NCI-H1436 treated with DMSO at 0.1 percent for 48 hours (cell line): ENCODE measurements around the gene PLEKHM1.

Source experiments
- DNase-seq: peaks from one replicate; lab custom pipeline; 2025; lab: John Stamatoyannopoulos, UW

PLEKHM1 gene

DNA sequence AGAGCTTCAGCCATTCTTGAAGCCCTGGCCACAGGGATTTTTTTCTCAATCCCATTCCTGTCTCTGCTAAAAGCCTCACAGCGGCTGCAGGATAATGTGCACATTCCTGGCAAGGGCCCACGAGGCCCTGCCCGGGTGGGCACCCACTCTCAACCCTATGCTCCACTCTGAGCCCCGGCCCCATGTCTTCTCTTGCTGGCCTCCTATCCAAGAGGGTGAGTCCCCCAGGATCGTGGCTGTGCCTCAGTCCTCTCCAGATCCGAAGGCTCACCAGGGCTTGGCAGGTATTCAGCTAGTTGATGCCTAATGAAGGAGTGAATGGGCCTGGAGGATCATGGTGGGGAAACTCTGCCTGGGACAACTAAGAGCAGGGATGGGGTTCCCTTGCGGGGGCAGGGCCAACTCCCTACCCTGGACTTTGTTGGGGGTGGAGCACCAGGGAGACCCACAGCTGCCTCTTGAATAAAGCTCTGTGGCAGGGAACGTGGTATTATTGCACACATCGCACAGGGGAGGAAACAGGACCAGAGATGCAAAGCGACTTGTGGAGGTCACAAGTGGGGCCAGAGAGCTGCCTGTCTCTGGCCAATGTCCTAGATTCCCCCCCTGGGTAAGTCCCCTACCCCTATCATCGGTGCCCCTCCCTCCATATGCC is 63.2 kb downstream of the PLEKHM1 start:
- DNase-seq: no peak

DNA sequence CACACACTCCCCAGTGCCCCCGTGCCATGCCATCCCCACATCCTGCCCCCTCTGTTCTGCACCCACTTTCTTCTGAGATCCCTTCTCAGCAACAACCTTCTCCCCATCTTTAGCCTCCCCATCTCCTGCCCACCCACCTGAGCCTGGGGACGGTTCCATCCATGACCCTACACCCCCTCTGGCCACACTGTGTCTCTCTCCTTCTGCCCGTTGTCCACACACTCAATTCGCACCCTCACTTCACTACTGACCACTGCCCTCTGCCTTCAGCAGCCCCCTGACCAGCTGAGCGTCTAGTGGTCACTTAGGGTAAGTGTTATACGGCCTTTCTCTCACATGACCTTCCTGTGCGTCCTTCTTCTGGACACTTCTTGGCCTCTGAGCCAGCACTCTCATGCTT is 64.0 kb downstream of the PLEKHM1 start:
- no peak for DNase-seq

DNA sequence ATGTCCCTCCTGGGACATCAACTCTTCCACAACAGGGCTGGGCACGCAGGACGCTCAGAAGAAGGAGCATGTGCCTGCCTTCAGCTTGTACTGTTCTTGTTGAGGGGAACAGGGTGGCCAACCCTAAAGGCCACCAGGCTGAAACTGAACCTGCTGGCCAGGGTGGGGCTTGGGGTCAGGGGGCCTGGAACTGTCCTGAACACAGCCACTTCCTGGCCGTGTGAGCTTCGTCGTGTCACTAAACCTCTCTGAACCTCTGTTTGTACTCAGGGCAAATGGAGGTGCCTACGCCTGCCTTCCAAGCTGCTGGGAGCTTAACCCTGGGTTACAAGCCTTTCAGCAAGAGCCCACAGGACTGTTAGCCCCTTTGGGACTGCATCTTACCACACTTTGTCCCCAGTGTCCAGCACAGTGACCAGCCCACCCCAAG is 64.5 kb downstream of the PLEKHM1 start:
- DNase-seq: no peak

DNA sequence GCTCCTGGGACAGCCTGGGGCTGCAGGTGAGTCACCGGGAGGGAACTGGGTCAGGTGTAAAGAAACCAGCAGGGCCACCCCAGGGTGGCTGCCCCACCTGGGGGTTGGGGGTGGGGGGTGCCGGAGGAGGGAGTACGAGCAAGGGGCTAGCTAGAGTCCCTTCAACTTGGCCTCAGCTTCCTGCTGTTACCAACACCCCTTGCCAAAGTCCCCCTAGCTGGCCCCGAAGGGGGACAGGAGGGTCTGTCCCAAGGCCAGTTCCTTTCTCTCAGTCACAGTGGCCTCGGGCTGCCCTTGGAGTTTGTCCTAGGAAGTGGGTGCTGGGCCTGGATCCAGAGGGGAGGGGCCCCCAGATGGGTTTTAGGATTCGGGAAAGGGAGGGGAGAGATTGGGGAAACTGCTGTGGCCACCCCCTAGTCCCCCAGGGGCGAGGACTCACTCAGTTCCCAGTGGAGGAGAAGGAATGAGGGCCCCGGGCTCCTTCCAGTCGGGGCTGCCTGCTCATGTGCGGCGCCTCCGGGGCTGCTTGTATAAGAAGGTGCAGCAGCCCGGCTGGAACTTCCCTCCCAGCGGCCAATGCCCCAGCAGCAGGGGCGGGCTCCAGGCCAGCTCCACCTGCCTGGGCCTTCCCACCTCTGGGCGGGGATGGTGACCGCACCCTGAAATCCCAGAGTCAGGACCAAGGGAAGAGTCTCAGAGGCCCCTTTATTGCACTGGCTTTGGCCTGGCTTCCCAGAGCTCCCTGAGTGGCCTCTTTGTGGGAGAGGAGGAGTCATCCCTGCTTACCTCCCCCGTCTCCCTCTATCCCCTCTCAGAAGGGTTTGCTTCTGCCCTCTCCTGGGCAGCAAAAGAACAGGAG is 65.2 kb downstream of the PLEKHM1 start:
- peak; percentile 36 for DNase-seq

DNA sequence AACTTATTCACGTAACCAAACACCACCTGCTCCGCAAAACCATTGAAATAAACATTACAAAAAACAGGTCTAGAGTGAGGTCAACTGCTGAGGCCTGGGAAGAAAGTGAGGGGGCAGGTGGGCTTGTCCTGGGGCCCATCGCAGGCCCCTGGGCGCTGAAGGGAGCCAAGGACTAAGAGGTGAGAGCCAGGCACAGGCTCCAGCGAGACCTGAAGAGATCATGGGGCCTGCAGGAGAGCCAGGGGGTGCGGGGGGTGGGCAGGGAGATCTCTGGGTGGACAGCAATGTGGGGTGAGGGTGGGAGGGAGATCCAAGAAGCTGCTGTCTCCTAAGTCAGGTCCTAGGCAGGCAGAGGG is 65.8 kb downstream of the PLEKHM1 start:
- no peak for DNase-seq

DNA sequence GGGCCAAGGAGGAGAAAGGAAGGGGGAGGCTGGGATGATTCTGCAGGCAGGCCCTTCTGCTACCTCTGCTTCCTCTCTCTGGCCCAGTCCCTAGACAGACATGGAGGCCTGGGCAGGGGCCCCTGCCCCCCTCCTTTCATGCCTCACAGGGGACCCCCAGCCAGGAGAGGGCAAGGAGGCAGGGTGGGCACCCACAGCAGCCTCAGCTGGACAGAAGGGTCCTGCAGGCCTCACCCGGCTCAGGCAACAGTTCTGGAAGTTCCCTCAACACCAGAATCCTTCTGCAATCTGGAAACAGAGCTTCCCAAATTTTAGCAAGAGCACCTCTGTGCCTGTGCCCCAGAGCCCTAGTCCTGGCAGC is 66.6 kb downstream of the PLEKHM1 start:
- no peak for DNase-seq

DNA sequence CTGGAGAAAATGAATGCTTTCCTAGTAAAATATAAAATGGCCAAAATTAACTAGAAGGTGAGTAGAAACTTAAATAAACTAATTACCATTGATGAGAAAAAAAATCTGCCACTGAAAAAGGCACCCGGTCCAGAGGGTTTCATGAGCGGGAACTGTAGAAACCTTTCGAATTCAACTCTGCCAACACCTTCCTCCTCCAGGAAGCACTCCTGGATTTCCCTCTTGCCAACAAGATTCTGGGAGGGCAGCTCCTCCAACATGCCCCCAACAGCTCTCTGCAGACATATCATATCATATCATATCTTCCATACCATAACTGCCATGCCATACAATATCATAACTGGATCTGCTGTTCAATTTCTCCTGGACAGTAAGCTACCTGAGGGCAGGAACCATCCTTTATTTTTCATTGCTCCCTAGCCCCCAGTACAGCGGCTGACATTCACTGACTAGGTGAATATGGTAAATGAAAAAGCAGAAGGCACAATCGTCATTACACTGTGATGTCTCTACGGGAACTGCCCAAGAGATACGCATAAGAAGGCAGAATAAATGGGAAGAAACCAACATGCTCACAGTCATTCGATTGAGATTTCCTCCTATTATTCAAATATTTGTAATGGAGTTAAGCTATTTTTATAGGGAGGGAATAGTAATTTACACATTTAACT is 67.1 kb downstream of the PLEKHM1 start:
- DNase-seq: no peak

DNA sequence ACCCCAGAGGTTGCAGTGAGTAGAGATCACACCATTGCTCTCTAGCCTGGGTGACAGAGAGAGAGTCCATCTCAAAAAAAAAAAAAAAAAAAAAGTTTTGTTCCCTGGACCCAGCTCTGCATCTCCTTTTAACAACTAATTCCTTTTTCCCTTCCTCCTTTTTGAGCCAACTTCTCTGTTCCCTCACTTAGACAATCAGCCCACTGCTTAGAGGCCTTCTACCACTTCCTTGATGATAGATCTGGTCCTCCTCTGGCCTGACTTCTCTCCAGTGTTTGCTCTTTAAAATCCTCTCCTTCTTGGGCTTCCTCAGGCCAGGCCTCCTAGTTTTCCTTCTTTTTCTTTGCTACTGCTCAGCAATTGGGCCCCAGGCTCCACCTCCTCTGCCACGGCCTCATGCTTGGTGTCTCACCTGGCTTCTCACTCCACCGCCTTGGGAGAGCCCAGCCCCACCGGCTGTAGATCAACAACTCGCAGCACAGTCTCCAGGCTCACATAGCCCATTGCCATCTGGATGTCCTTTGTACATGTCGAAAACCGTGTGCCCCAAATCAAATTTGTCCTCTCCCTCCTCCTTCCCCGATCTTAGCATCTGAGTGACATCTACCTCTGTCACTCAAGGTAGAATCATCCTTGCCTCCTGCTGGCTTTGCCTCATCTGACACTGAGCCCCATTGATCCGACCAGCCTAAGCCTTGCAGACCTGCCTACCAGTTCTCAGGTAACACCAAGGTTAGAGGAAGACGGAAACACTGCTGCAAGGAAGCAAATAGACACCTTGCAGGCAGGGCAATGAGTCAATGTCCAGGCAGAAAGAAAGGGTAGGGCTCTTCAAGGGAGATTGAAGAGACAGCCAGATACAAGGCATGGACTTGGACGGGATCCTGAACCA is 75.3 kb downstream of the PLEKHM1 start:
- DNase-seq: no peak

DNA sequence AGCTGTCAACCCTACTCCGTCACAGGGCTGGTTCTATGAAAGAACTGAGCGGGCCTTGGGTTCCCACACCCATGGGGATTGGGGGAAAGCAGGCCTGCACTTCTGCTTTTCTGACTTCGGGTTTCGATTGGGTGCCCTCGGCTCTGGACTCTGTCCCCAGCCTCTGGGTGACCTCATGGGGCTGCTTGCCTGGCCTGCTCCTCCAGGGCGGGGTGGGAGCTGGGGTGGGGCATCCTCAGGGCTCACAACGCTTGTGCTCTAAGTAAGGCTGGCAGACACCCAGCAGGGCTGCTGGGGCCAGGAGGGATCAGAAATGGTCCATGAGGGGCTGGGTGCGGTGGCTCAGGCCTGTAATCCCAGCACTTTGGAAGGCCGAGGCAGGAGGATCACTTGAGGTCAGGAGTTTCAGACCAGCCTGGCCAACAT is 77.0 kb downstream of the PLEKHM1 start:
- no peak for DNase-seq

DNA sequence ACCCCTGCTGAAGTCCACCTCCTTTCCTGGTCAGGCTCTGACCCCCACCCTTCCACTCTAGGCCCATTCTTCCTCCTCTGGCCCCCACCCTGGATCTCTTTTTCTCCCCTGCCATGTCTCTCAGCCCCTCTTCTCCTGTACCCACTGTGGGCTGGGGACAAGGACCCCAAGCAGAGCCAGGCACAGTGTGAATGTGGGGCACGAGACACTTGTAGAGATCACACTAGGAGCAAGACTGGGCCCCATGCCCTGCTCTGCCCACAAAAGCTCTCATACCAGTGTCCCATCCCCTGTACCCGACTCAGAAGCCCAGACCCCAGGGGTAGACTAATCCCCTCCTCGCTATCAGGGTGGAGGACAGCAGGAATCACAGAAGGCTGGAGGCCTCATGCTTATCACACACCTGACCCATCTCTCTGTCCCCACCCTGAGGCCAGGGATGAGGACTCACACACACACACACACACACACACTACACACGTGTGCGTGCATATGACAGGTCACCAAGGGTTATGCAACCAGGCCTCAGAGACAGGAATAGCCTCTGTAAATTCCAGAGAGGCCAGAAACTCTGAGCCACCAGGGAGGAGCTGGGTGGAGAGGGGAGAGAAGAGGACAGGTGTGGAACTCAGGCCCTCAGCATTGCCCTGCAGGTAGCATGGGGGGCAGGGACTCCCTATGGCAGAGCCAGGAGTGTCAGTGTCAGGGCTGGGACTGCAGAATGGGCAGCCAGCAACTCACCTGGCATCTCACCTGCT is 79.0 kb downstream of the PLEKHM1 start:
- DNase-seq: no peak

DNA sequence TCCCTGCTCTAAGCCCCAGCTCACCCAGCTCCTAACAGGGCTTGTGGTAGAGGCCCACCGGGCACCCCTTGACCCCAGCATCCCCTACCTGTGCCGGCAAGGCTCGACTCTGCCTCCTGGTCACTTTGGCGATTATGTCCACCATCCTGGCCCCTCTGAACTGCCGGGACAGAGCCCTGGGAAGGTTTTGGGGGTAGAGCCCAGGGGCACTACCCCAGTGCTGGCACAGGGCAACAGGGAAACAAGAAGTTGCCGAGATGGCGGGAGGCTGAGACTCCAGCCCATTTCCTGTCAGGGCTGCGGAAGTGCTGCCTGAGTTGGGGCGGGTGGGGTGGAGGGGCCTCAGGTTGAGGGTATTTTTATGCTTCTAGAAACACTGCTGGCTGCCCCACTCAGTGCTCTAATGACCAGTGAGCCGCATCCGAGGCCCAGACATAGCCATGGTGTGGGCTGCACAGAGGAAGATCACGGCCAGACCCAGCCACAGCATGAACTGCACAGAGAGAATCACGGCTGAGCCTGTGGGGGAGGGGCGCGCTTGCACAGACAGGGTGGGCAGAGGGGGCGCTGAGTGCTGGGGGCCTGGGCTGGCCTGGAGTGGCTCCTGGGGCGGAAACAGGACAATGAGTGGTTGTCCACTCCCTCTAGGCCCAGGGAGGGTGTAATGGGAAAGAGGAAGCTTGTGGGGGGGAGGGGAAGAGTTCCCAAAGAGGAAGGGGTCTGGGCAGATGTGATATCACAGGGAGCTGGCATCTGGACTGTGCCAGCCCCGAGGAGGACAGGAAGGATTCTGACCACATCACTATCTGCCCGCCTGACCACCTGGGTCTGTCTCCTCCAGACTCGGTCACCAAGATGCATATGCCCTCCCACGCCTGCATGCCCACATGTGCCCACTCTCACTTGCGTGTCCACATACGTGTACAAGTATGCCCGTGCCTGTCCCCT is 80.1 kb downstream of the PLEKHM1 start:
- DNase-seq: no peak

DNA sequence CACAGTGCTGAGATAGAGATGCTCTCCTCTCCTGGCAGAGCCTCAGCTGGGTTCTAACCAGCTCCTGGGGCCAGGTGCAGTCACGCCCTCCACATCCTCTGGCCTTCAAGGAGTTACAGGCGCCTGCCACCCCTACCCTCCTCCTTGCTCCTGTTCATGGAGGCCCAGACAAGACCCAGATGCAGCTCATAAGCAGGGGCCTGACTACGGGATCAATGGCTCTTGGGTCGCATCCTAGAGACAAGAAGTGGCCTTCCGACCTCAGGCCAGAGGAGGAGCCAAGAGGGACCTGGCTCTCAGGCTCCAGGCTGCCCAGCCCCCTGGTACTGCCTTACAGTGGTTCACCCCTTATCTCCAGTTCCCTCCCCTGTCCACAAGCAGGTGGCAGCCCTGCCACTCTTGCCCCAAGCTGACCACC is 80.9 kb downstream of the PLEKHM1 start:
- no peak for DNase-seq

DNA sequence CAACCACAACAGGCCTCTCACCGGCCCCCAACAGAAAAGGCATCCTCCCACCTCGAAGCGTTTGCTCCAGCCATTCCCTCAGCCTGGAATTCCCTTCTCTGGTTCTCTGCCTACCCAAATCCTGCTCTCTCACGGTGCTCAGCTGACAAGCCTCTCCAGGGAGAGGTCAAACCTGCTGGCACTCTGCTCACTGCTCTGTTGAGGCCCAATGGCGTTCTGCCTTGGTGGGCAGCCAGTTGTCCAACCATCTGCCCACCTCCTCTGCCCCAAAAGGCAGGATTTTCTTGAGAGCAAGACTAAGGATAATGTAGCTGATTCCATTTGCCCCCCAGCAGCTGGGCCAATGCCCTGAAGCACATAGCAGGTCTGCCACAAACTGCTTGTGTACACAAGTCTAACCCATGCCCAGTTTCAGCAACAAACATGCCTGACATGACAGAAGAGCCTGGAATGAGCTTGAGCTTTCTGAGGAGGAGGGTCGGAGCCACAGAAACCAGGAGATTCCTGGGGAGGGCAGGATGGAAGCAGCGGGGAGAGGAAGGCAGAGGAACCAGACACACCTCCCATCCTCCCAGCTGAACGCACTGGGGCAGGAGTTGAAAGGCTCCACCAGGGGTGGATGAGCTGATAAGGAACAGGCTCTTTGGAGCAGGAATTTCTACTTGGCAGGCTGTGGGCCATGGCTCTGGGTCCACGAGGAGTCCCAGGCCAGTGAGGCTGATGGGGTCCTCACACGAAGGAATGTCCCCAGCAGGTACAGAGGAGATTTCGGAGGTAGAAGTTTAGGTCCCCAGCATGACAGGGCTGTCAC is 81.7 kb downstream of the PLEKHM1 start:
- DNase-seq: no peak

DNA sequence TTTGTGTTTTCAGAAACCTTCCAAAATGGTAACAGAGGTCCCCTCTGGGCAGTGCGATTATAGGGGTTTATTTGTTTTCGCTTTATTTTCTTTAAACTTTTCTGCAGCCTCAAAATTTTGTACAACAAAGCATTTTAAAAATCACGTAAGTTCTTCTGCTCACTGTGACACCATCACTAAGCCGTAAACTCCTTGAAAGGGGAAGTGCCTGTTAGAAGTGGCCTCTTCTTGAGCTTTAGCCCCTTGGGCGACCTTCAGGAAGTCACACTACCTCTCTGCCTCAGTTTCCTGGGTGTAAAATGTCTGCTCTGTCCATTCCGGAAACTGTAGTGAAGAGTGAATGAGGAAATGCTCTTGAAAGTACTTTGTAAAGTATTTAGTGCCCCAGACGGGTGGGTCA is 84.4 kb downstream of the PLEKHM1 start:
- no peak for DNase-seq

DNA sequence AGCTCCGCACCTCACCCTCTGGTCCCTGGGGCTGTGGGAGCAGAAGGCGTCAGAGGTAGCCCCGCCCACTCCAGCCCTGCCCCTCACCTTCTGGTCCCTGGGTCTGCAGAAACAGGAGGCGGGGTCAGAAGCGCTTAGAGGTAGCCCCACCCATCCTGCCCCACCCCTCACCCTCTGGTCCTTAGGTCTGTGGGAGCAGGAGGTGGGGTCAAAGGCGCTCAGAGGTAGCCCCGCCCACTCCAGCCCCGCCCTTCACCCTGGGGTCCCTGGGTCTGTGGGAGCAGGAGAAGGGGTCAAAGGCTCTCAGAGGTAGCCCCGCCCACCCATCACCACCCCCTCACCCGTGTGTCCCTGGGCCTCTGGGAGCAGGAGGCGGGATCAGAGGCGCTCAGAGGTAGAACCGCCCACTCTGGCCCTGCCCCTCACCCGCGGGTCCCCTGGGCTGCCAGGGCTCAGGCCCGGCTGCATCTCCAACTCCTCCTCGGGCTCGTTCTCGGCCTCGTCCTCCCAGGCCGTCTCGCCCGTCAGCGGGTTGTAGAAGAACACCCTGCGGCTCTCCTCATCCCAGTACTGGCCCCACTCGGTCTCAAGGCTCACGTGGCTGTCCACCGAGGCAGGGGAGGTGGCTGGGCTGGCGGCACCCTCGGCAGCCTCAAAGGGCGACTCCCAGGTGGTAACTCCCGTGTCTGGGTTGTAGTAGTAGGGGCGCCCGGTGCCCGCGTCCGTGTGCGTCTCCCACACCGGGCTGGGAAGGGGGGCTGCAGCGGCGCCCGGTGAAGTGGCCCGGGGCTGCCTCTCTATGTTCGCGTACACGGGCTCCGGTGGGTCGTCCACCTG is 85.1 kb downstream of the PLEKHM1 start:
- DNase-seq: no peak

DNA sequence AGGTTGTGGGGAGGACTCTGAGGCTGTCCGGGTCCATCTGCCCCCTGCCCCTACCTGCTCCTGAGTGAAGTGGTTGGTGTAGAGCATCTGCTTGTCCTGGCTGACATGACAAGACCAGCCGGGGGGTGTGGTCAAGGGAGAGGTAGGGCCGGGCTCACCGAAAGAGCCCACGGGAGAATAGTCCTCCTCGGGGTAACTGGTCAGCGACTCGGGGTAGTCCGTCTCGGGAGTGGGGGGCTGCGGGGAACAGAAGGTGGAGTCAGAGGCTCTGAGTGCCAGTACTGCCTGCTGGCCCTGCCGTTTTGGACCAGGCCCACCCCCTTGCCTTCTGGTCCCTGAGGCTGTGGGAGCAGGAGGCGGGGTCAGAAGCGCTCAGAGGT is 85.7 kb downstream of the PLEKHM1 start:
- DNase-seq: no peak

DNA sequence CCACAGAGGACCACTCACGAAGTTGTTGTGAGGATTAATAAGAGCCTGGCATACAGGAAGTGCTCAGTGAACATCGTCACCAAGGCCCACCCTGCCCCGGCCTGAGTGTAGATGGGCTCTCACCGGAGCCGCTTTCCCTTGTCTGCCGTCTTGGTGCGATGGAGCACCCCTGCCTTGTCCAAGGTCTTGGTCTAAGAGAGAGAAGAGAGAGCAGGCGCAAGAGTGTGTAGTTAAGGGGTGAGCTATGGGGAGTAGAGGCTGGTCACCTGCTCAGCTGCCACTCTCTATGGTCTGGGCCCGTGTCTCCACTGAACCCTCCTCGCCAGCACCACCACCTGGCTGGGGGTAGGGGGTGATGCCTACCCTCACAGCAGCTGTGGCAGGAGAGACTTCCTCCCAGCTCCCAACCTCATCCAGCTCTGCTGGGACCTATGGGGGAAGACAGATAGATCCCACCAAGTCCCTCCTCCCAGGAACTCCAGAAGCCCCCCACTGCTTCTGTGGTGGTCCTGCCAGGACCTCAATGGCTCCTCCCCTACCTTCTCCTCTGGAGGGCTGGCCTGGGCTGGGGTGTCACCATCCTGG is 86.5 kb downstream of the PLEKHM1 start:
- DNase-seq: no peak

DNA sequence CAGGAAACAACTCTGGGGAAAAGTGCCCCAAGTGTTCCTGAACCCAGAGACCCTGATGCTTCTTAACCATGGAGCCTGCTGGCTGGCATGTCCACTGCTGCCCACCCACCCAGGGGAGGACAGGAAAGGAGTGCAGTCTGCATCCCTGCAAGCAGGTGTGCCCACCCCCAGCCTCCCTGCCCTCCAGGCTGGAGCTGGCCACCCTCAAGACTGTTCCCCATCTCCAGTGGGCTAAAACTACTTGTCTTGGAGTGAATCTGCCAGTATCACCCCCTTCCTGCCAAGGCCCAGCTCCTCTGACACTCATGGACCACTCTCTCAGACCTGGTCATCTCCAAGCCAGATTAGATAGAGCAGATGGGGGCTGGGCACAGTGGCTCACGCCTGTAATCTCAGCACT is 87.6 kb downstream of the PLEKHM1 start:
- no peak for DNase-seq
